Kidney epithelial cell (primary cell): ENCODE measurements around the gene N4BP3. TPM values are rescaled to one million over a fixed set of nuclear protein-coding genes. Genes with fewer than 3 reads are reported as not detected.

Source experiments
- DNase-seq: peaks from one replicate; pipeline ENCODE4 v3.0.0-alpha.2; 2010; ENCODE audit warnings: low read depth
- H3K27me3 ChIP-seq: 2 replicates; pipeline ENCODE4 v1.6.0; 2011; ENCODE audit warnings: low read length; ENCODE audit not compliant: control insufficient read depth, insufficient read depth
- H3K36me3 ChIP-seq: 2 replicates; pipeline ENCODE4 v1.5.1; 2011; ENCODE audit warnings: low read length; ENCODE audit not compliant: control insufficient read depth, insufficient read depth
- H3K4me3 ChIP-seq: 2 replicates; pipeline ENCODE4 v1.5.1; 2011; ENCODE audit warnings: low read depth, mild to moderate bottlenecking, control low read depth, low read length
- total RNA-seq: library from RNA; depleted of rRNA; stranded (reverse); fragments of >200 nt; gene quantifications from 2 replicates; pipeline ENCODE4 v1.2.3, GENCODE V29; 2015
- TF ChIP-seq, protein P1 (sequence below): IDR thresholded peaks from 2 replicates; pipeline ENCODE4 v1.5.1; 2011; ENCODE audit warnings: mild to moderate bottlenecking, moderate library complexity, low read length, control low read depth, inconsistent platforms; ENCODE audit not compliant: insufficient read depth, poor library complexity, severe bottlenecking

The N4BP3 gene
- total RNA-seq, 1 donor from 2014 or later, result 6.8 TPM

DNA sequence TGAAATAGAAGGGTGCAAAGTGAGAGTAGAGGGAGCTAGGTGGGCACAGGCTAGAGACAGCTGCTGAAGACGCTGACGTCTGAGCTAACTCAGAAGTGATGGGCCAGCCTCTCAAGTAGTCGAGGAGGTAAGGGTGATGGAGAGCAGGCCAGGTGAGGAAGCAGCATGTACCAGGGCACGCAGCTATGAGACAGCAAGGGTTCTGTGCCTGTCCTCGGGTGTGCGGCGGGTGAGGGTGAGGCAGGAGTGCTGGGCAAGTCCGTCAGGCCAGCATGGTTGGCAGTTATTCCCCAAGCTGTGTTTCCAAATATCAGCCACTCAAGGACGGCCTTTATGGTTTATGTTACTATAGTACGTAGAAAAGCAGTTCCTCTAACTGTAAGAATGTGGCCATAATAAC lies 23.7 kb downstream of the N4BP3 start:
- H3K36me3 ChIP-seq, result peaks cover 4% of the 10 kb centered on the region
- TF ChIP-seq, protein P1, sequence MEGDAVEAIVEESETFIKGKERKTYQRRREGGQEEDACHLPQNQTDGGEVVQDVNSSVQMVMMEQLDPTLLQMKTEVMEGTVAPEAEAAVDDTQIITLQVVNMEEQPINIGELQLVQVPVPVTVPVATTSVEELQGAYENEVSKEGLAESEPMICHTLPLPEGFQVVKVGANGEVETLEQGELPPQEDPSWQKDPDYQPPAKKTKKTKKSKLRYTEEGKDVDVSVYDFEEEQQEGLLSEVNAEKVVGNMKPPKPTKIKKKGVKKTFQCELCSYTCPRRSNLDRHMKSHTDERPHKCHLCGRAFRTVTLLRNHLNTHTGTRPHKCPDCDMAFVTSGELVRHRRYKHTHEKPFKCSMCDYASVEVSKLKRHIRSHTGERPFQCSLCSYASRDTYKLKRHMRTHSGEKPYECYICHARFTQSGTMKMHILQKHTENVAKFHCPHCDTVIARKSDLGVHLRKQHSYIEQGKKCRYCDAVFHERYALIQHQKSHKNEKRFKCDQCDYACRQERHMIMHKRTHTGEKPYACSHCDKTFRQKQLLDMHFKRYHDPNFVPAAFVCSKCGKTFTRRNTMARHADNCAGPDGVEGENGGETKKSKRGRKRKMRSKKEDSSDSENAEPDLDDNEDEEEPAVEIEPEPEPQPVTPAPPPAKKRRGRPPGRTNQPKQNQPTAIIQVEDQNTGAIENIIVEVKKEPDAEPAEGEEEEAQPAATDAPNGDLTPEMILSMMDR, result no peak
- DNase-seq, result no peak

DNA sequence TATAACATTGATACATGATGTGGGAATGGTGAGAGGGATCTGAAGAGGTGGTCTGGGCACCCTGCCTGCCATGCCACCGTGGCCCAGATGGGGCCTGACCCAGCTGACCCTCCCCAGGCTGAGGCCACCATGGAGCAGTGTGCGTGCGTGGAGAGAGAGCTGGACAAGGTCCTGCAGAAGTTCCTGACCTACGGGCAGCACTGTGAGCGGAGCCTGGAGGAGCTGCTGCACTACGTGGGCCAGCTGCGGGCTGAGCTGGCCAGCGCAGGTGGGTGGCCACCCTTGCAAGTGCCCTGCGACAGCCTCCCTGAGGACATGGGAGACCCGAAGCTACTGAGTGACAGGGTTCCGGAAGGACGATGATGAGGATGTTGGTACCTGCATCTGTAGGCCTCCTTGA lies 24.7 kb downstream of the N4BP3 start:
- H3K27me3 ChIP-seq, result no peaks in the 10 kb centered on the region
- DNase-seq, result no peak
- peaks cover 4% of the 10 kb centered on the region for H3K36me3 ChIP-seq
- TF ChIP-seq, protein P1, result no peak
- no peak overlapping the region for H3K4me3 ChIP-seq

More for the DNA sequence above, 23.7 kb downstream of the N4BP3 start:
- Histone ChIP-seq H3K4me3 (no peak overlapping the region), H3K27me3 (no peaks in the 10 kb centered on the region)

DNA sequence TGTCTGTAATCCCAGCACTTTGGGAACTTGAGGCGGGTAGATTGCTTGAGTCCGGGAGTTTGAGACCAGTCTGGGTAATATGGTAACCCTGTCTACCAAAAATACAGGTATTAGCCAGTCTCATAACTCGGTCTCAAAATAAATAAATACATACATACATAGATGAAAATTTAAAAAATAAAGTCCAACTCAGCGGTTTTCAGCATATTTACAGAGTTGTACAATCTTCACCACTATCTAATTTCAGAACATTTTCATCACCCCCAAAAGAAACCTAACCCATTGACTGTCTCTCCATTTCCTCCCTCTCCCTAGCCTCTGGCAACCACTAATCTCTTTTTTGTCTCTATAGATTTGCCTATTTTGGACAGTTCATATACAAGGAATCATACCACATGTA lies 28.2 kb downstream of the N4BP3 start:
- TF ChIP-seq, protein P1, result no peak
- Histone ChIP-seq H3K4me3 (no peak overlapping the region), H3K36me3 (peaks cover 5% of the 10 kb centered on the region), H3K27me3 (no peaks in the 10 kb centered on the region)
- DNase-seq, result no peak

DNA sequence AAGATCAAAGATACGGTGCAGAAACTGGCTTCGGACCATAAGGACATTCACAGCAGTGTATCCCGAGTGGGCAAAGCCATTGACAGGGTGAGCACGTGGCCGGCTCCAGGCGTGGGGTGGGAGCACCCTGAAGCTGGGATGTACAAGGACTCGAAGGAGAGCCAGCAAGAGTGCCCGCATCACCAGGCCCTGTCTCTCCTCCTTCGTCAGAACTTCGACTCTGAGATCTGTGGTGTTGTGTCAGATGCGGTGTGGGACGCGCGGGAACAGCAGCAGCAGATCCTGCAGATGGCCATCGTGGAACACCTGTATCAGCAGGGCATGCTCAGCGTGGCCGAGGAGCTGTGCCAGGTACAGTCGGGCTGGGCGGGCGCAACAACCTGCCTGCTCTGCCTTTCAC lies 29.3 kb downstream of the N4BP3 start:
- no peak for DNase-seq
- Histone ChIP-seq H3K36me3 (peaks cover 4% of the 10 kb centered on the region), H3K4me3 (no peak overlapping the region), H3K27me3 (no peaks in the 10 kb centered on the region)
- TF ChIP-seq, protein P1, result no peak

DNA sequence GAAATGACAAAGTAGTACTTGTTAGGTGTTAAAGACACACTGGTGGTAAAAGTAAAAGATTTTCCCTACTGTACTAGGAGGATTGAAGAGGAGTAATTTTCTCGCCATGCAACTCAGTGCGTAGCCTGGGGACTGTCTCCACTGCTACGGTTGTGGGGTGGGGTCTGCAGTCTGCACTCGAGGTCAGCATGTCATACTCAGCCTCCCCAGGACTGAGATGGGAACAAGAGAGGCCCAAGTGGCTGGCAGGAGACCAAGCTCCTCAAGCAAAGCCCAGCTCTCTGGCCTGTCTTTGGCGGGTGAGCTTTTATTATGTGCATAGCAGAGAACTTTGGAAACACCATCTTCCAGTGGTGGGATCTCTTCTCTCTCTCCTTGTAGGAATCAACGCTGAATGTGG lies 29.9 kb downstream of the N4BP3 start:
- no peak for DNase-seq
- TF ChIP-seq, protein P1, result no peak
- Histone ChIP-seq H3K27me3 (no peaks in the 10 kb centered on the region), H3K36me3 (peaks cover 2% of the 10 kb centered on the region), H3K4me3 (no peak overlapping the region)

DNA sequence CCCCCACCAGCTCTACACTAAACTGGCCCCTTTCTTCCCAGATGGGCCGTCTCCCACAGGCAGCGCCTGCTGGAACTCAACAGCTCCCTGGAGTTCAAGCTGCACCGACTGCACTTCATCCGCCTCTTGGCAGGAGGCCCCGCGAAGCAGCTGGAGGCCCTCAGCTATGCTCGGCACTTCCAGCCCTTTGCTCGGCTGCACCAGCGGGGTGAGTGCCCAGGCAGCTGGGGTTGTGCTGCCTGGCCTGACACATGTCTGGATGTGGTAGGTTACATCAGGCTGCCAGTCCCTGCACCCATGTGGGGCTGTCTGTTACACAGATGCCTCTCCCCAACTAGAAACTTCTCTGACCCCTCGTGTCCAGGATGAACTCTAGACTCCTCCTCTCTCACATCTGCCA lies 30.6 kb downstream of the N4BP3 start:
- H3K4me3 ChIP-seq, result no peak overlapping the region
- peaks cover 2% of the 10 kb centered on the region for H3K36me3 ChIP-seq
- TF ChIP-seq, protein P1, result no peak
- no peaks in the 10 kb centered on the region for H3K27me3 ChIP-seq
- no peak for DNase-seq
